GM06990 (cell line): ENCODE measurements around the gene GAL3ST1.
A peak's percentile ranks its signal among the peaks of the same experiment; 100 is the strongest.

Source experiments
- DNase-seq: peaks from one replicate; pipeline ENCODE4 v3.0.0-alpha.2; 2011; ENCODE audit not compliant: insufficient read length; ENCODE audit errors: extremely low read depth
- H3K27me3 ChIP-seq: replicated peaks from 2 replicates; pipeline ENCODE4 v1.6.0; 2011; ENCODE audit warnings: low read length; ENCODE audit not compliant: control insufficient read depth, insufficient read depth
- H3K36me3 ChIP-seq: 2 replicates; pipeline ENCODE4 v1.5.1; 2011; ENCODE audit warnings: low read length; ENCODE audit not compliant: control insufficient read depth, insufficient read depth
- H3K4me3 ChIP-seq: replicated peaks from 2 replicates; pipeline ENCODE4 v1.5.1; 2011; ENCODE audit warnings: low read depth, mild to moderate bottlenecking, control low read depth, low read length
- CTCF ChIP-seq: IDR thresholded peaks from 2 replicates; pipeline ENCODE4 v1.5.1; 2011; ENCODE audit warnings: low read length, control low read depth, mild to moderate bottlenecking, inconsistent platforms; ENCODE audit not compliant: insufficient read depth, poor library complexity, severe bottlenecking

Gene GAL3ST1

GRCh38 chr22:30591588-30592359, 17.3 kb upstream of the GAL3ST1 start, which contains the start of gene PES1:
PES1 (minus strand) TSS chr22:30591910; CDS start chr22:30591833, 77 bp downstream.
- Histone ChIP-seq H3K36me3 (peaks cover 18% of the 10 kb centered on the region), H3K4me3 (peak within 1 kb of the TSS; percentile 95), H3K27me3 (no peaks in the 10 kb centered on the region)
- no peak for TF ChIP-seq CTCF
- DNase-seq = peak; percentile 94

- H3K36me3 ChIP-seq = peaks cover 23% of the 10 kb centered on the region
- no peak for DNase-seq
- no peak for TF ChIP-seq CTCF
- peak overlapping the region; percentile 95 for H3K4me3 ChIP-seq
- no peaks in the 10 kb centered on the region for H3K27me3 ChIP-seq
Observed at GRCh38 chr22:30591191-30591587, 16.7 kb upstream of the GAL3ST1 start.

- Histone ChIP-seq H3K4me3 (no peak overlapping the region), H3K36me3 (peaks cover 58% of the 10 kb centered on the region), H3K27me3 (no peaks in the 10 kb centered on the region)
- DNase-seq = no peak
- no peak for TF ChIP-seq CTCF
Observed at GRCh38 chr22:30586414-30586813, 11.9 kb upstream of the GAL3ST1 start.

- Histone ChIP-seq H3K4me3 (no peak overlapping the region), H3K36me3 (peaks cover 76% of the 10 kb centered on the region), H3K27me3 (no peaks in the 10 kb centered on the region)
- DNase-seq = no peak
- TF ChIP-seq CTCF = no peak
Observed at GRCh38 chr22:30584441-30584840, 10.0 kb upstream of the GAL3ST1 start.

GRCh38 chr22:30582788-30583545, 8.5 kb upstream of the GAL3ST1 start:
- peaks cover 78% of the 10 kb centered on the region for H3K36me3 ChIP-seq
- no peak for DNase-seq
- no peaks in the 10 kb centered on the region for H3K27me3 ChIP-seq
- no peak for TF ChIP-seq CTCF
- no peak overlapping the region for H3K4me3 ChIP-seq
